BLaER1 treated with 17β-estradiol and CSF1 and Interleukin-3, amounts not matched to agents 10 nM and 100 nM (cell line): Measurements from ENCODE around the gene GYS1.

Source experiments
- H3K27ac ChIP-seq, 11 experiments: shearing (Covaris generic); formaldehyde crosslinking; 2 replicates each; pipeline ENCODE4 v1.8.1; 2022
- H3K27me3 ChIP-seq, 11 experiments: shearing (Covaris generic); formaldehyde crosslinking; 2 replicates each; pipeline ENCODE4 v1.8.1; 2022
- H3K36me3 ChIP-seq, 11 experiments: shearing (Covaris generic); formaldehyde crosslinking; 2 replicates each; pipeline ENCODE4 v1.8.1; 2022
- H3K4me1 ChIP-seq, 10 experiments: shearing (Covaris generic); formaldehyde crosslinking; 2 replicates each; pipeline ENCODE4 v1.8.1; 2022
- H3K4me2 ChIP-seq, 11 experiments: shearing (Covaris generic); formaldehyde crosslinking; 2 replicates each; pipeline ENCODE4 v1.8.1; 2022
- H3K4me3 ChIP-seq, 10 experiments: shearing (Covaris generic); formaldehyde crosslinking; 2 replicates each; pipeline ENCODE4 v1.8.1; 2022
- H3K9ac ChIP-seq, 11 experiments: shearing (Covaris generic); formaldehyde crosslinking; 2 replicates each; pipeline ENCODE4 v1.8.1; 2022
- H3K9me3 ChIP-seq, 11 experiments: shearing (Covaris generic); formaldehyde crosslinking; replicated peaks in 1 of 11; 2 replicates each; pipeline ENCODE4 v1.8.1; 2022
- H4K20me1 ChIP-seq, 11 experiments: shearing (Covaris generic); formaldehyde crosslinking; 2 replicates each; pipeline ENCODE4 v1.8.1; 2022
- Cebpa-rat ChIP-seq, 11 experiments: shearing (Covaris generic); IDR thresholded peaks; 2 replicates each; pipeline ENCODE4 v1.8.1; 2022

The GYS1 gene

GRCh38 chr19:49004964-49005614 is 12.0 kb upstream of the GYS1 start:
- Histone ChIP-seq H3K9me3 (no peaks in the 10 kb centered on the region), H3K27ac (no peak overlapping the region), H3K4me2 (no peak overlapping the region), H3K4me1 (peaks cover 0 to 5% (median 0%) of the 10 kb centered on the region in 10 experiments; a peak in 1 of 20 replicates), H3K27me3 (no peaks in the 10 kb centered on the region), H4K20me1 (peaks cover 0 to 57% (median 19%) of the 10 kb centered on the region in 11 experiments; a peak in 13 of 22 replicates), H3K4me3 (no peak overlapping the region), H3K36me3 (peaks cover 75 to 100% (median 94%) of the 10 kb centered on the region in 11 experiments), H3K9ac (no peak overlapping the region)
- TF ChIP-seq Cebpa-rat (IDR thresholded peaks at IDR 0.05): no peak

GRCh38 chr19:49004133-49004532 is 11.0 kb upstream of the GYS1 start:
- peaks cover 0 to 59% (median 27%) of the 10 kb centered on the region in 11 experiments; a peak in 16 of 22 replicates for H4K20me1 ChIP-seq
- no peak overlapping the region for H3K4me3 ChIP-seq
- H3K4me2 ChIP-seq: no peak overlapping the region
- H3K9ac ChIP-seq: no peak overlapping the region
- no peaks in the 10 kb centered on the region for H3K9me3 ChIP-seq
- no peaks in the 10 kb centered on the region for H3K27me3 ChIP-seq
- no peak overlapping the region for H3K27ac ChIP-seq
- H3K36me3 ChIP-seq: peaks cover 65 to 100% (median 93%) of the 10 kb centered on the region in 11 experiments
- peaks cover 0 to 8% (median under 1%) of the 10 kb centered on the region in 10 experiments; a peak in 2 of 20 replicates for H3K4me1 ChIP-seq
- no peak for TF ChIP-seq Cebpa-rat (IDR thresholded peaks at IDR 0.05)

- Histone ChIP-seq H3K4me1 (peaks cover 16 to 32% (median 20%) of the 10 kb centered on the region in 10 experiments), H3K9ac (peak overlapping the region in 5 of 11 experiments; percentile 6 to 31 (median 21); a peak in 3 of 22 replicates), H3K27me3 (no peaks in the 10 kb centered on the region), H3K36me3 (peaks cover 33 to 71% (median 57%) of the 10 kb centered on the region in 11 experiments), H4K20me1 (peaks cover 0 to 77% (median 57%) of the 10 kb centered on the region in 11 experiments; a peak in 18 of 22 replicates), H3K9me3 (no peaks in the 10 kb centered on the region), H3K27ac (no peak overlapping the region), H3K4me3 (no peak overlapping the region), H3K4me2 (no peak overlapping the region)
- no peak for TF ChIP-seq Cebpa-rat (IDR thresholded peaks at IDR 0.05)
Measured at GRCh38 chr19:48999481-49000325, 6.6 kb upstream of the GYS1 start.

GRCh38 chr19:48997972-48998371 is 4.9 kb upstream of the GYS1 start:
- Histone ChIP-seq H3K36me3 (peaks cover 17 to 54% (median 40%) of the 10 kb centered on the region in 11 experiments), H3K4me1 (peaks cover 22 to 39% (median 26%) of the 10 kb centered on the region in 10 experiments), H3K4me2 (peak overlapping the region in 1 of 11 experiments; percentile 22; a peak in 1 of 22 replicates), H3K4me3 (no peak overlapping the region), H3K9me3 (no peaks in the 10 kb centered on the region), H3K27me3 (no peaks in the 10 kb centered on the region), H3K9ac (peak overlapping the region in 5 of 11 experiments; percentile 7 to 51 (median 23); a peak in 5 of 22 replicates), H4K20me1 (peaks cover 0 to 74% (median 55%) of the 10 kb centered on the region in 11 experiments; a peak in 18 of 22 replicates), H3K27ac (peak overlapping the region in 1 of 11 experiments; percentile 1; a peak in 4 of 22 replicates)
- no peak for TF ChIP-seq Cebpa-rat (IDR thresholded peaks at IDR 0.05)

- Histone ChIP-seq H3K9ac (peak overlapping the region; percentile 86 to 98 (median 92)), H3K36me3 (peaks cover 5 to 37% (median 20%) of the 10 kb centered on the region in 11 experiments; a peak in 20 of 22 replicates), H3K4me1 (peaks cover 52 to 62% (median 53%) of the 10 kb centered on the region in 10 experiments), H3K27me3 (no peaks in the 10 kb centered on the region), H3K9me3 (no peaks in the 10 kb centered on the region), H3K4me3 (peak overlapping the region; percentile 81 to 100 (median 90)), H3K27ac (peak overlapping the region in 10 of 11 experiments; percentile 82 to 97 (median 91); a peak in 21 of 22 replicates), H4K20me1 (peaks cover 21 to 82% (median 66%) of the 10 kb centered on the region in 11 experiments; a peak in 21 of 22 replicates), H3K4me2 (peak overlapping the region; percentile 90 to 99 (median 96))
- TF ChIP-seq Cebpa-rat (IDR thresholded peaks at IDR 0.05): no peak
Measured at GRCh38 chr19:48994035-48994386, 902 bp upstream of the GYS1 start.

GRCh38 chr19:48992581-48993174 is 431 bp downstream of the GYS1 start:
- H3K27ac ChIP-seq: peak overlapping the region; percentile 68 to 97 (median 91)
- H3K4me1 ChIP-seq: peaks cover 55 to 70% (median 61%) of the 10 kb centered on the region in 10 experiments
- H3K4me3 ChIP-seq: peak overlapping the region; percentile 81 to 100 (median 90)
- H3K36me3 ChIP-seq: peaks cover 12 to 44% (median 28%) of the 10 kb centered on the region in 11 experiments
- peak overlapping the region; percentile 88 to 98 (median 92) for H3K9ac ChIP-seq
- H3K9me3 ChIP-seq: no peaks in the 10 kb centered on the region
- H4K20me1 ChIP-seq: peaks cover 21 to 81% (median 64%) of the 10 kb centered on the region in 11 experiments; a peak in 21 of 22 replicates
- H3K4me2 ChIP-seq: peak overlapping the region; percentile 95 to 100 (median 99)
- no peak for TF ChIP-seq Cebpa-rat (IDR thresholded peaks at IDR 0.05)
- H3K27me3 ChIP-seq: no peaks in the 10 kb centered on the region

GRCh38 chr19:48991873-48992580 is 1.1 kb downstream of the GYS1 start:
- Histone ChIP-seq H3K4me1 (peaks cover 53 to 67% (median 61%) of the 10 kb centered on the region in 10 experiments), H3K27me3 (no peaks in the 10 kb centered on the region), H3K9me3 (no peaks in the 10 kb centered on the region), H3K4me3 (peak overlapping the region; percentile 81 to 100 (median 90)), H4K20me1 (peaks cover 21 to 81% (median 61%) of the 10 kb centered on the region in 11 experiments; a peak in 20 of 22 replicates), H3K36me3 (peaks cover 17 to 47% (median 34%) of the 10 kb centered on the region in 11 experiments), H3K9ac (peak overlapping the region; percentile 88 to 98 (median 92)), H3K4me2 (peak overlapping the region; percentile 95 to 100 (median 99)), H3K27ac (peak overlapping the region; percentile 68 to 97 (median 91))
- no peak for TF ChIP-seq Cebpa-rat (IDR thresholded peaks at IDR 0.05)
